IMR-90 (cell line): ENCODE results near the gene CTNNA2. TPM values are rescaled to one million over a fixed set of nuclear protein-coding genes. Genes with fewer than 3 reads are reported as not detected.

Source experiments
- ATAC-seq: fragments of 200-7000 bp; cut with Tn5 transposase; 2 replicates; pipeline ENCODE4 v1.9.1; 2020; ENCODE audit warnings: low read depth, mild to moderate bottlenecking, moderate library complexity
- BruUV-seq: library from RNA; stranded (reverse); fragments of 400-500 nt; replicated peaks from 2 replicates; lab custom pipeline; 2021; lab: Mats Ljungman, UMichigan
- CTCF ChIA-PET: fragments of 300-600 bp; formaldehyde crosslinking; extraction: SDS; loops from one replicate; lab custom pipeline; 2021; ENCODE audit warnings: antibody characterized with exemption; lab: Yijun Ruan, JAX
- POLR2A ChIA-PET: fragments of 300-600 bp; sonication (Branson Sonifier 250); formaldehyde crosslinking; loops from one replicate; lab custom pipeline; 2022; ENCODE audit warnings: antibody characterized with exemption; ENCODE audit not compliant: unreplicated experiment; lab: Charles Lee
- DNase-seq: peaks from one replicate; pipeline ENCODE4 v3.0.0; 2013
- H2AFZ ChIP-seq: replicated peaks from 2 replicates; pipeline ENCODE3; 2013; ENCODE audit warnings: low read length, mild to moderate bottlenecking; ENCODE audit not compliant: poor library complexity
- H2AK5ac ChIP-seq: 2 replicates; pipeline ENCODE4 v1.6.1; 2013; ENCODE audit warnings: low read depth, low read length, inconsistent platforms
- H2AK9ac ChIP-seq: replicated peaks from 2 replicates; pipeline ENCODE3; 2013; ENCODE audit warnings: mild to moderate bottlenecking, low read depth, low read length, moderate library complexity; ENCODE audit not compliant: poor library complexity
- H2BK120ac ChIP-seq: 2 replicates; pipeline ENCODE4 v1.6.1; 2013; ENCODE audit warnings: low read depth, low read length, inconsistent platforms
- H2BK15ac ChIP-seq: 3 replicates; pipeline ENCODE4 v1.6.1; 2013; ENCODE audit warnings: low read depth, low read length, inconsistent platforms
- H2BK20ac ChIP-seq: 2 replicates; pipeline ENCODE4 v1.6.1; 2013; ENCODE audit warnings: low read depth, mild to moderate bottlenecking, inconsistent platforms, low read length, moderate library complexity
- H2BK5ac ChIP-seq: 2 replicates; pipeline ENCODE4 v1.6.1; 2013; ENCODE audit warnings: mild to moderate bottlenecking, low read depth, low read length, inconsistent platforms; ENCODE audit not compliant: poor library complexity, severe bottlenecking
- H3K14ac ChIP-seq: replicated peaks from 2 replicates; pipeline ENCODE4 v1.6.1; 2013; ENCODE audit warnings: low read depth, low read length, inconsistent platforms
- H3K18ac ChIP-seq: 2 replicates; pipeline ENCODE4 v1.6.1; 2013; ENCODE audit warnings: low read depth, low read length, control low read depth
- H3K23ac ChIP-seq: 2 replicates; pipeline ENCODE4 v1.6.1; 2013; ENCODE audit warnings: low read depth, low read length, inconsistent platforms
- H3K27ac ChIP-seq: 2 replicates; pipeline ENCODE4 v1.5.1; 2013; ENCODE audit warnings: mild to moderate bottlenecking, control low read depth, low read length; ENCODE audit not compliant: insufficient read depth
- H3K27me3 ChIP-seq: 2 replicates; pipeline ENCODE4 v1.6.1; 2013; ENCODE audit warnings: low read length; ENCODE audit not compliant: control insufficient read depth, insufficient read depth
- H3K36me3 ChIP-seq: 2 replicates; pipeline ENCODE4 v1.6.1; 2013; ENCODE audit warnings: low read length, mixed read lengths; ENCODE audit not compliant: control insufficient read depth, insufficient read depth
- H3K4ac ChIP-seq: 2 replicates; pipeline ENCODE4 v1.6.1; 2013; ENCODE audit warnings: low read depth, low read length, inconsistent platforms
- H3K4me1 ChIP-seq: 2 replicates; pipeline ENCODE4 v1.6.1; 2013; ENCODE audit warnings: low read length, mixed read lengths; ENCODE audit not compliant: control insufficient read depth, insufficient read depth
- H3K4me2 ChIP-seq: 2 replicates; pipeline ENCODE4 v1.6.1; 2013; ENCODE audit warnings: low read depth, mild to moderate bottlenecking, control low read depth, low read length, moderate library complexity
- H3K4me3 ChIP-seq: 2 replicates; pipeline ENCODE4 v1.5.1; 2013; ENCODE audit warnings: low read depth, mild to moderate bottlenecking, control low read depth, low read length, moderate library complexity; ENCODE audit not compliant: insufficient read depth
- H3K56ac ChIP-seq: 2 replicates; pipeline ENCODE4 v1.6.1; 2013; ENCODE audit warnings: low read length, inconsistent platforms; ENCODE audit not compliant: insufficient read depth; ENCODE audit errors: extremely low read depth
- H3K79me1 ChIP-seq, 2 experiments: 2 replicates each; pipeline ENCODE4 v1.6.1; 2013; ENCODE audit warnings: low read length in 2 of 2, inconsistent platforms in 1 of 2, low read depth in 1 of 2
- H3K9ac ChIP-seq: 2 replicates; pipeline ENCODE4 v1.6.1; 2013; ENCODE audit warnings: low read depth, low read length, control low read depth
- H3K9me1 ChIP-seq: 2 replicates; pipeline ENCODE4 v1.6.1; 2013; ENCODE audit warnings: low read length, inconsistent platforms; ENCODE audit not compliant: insufficient read depth
- H3K9me3 ChIP-seq: 2 replicates; pipeline ENCODE4 v1.6.1; 2013; ENCODE audit warnings: low read length; ENCODE audit not compliant: control insufficient read depth, insufficient read depth
- H4K20me1 ChIP-seq: 2 replicates; pipeline ENCODE4 v1.6.1; 2013; ENCODE audit warnings: low read length, inconsistent platforms; ENCODE audit not compliant: insufficient read depth
- H4K5ac ChIP-seq: 2 replicates; pipeline ENCODE4 v1.6.1; 2013; ENCODE audit warnings: mild to moderate bottlenecking, low read depth, low read length, control low read depth
- H4K8ac ChIP-seq, 2 experiments: 2 replicates each; pipeline ENCODE4 v1.6.1; 2013; ENCODE audit warnings: low read depth in 2 of 2, low read length in 2 of 2, control low read depth in 1 of 2, inconsistent platforms in 1 of 2
- H4K91ac ChIP-seq: 2 replicates; pipeline ENCODE4 v1.6.1; 2013; ENCODE audit warnings: low read depth, low read length, inconsistent platforms; ENCODE audit not compliant: insufficient read depth
- CEBPB ChIP-seq: IDR thresholded peaks from 2 replicates; pipeline ENCODE4 v1.6.1; 2012; ENCODE audit warnings: low read depth, low read length, improper control_type of control experiment
- MAFK ChIP-seq: IDR thresholded peaks from 2 replicates; pipeline ENCODE4 v1.6.1; 2012; ENCODE audit warnings: low read depth, low read length, improper control_type of control experiment
- USF2 ChIP-seq: fragments of 150-350 bp; IDR thresholded peaks from 2 replicates; pipeline ENCODE4 v1.6.1; 2017; ENCODE audit warnings: mild to moderate bottlenecking, antibody characterized with exemption, low read length, low read depth
- WGBS, 2 experiments: methylation state at CpG; one replicate each; pipeline versions ENCODE4 v1.1.5 to v1.1.7; 2013; ENCODE audit warnings: missing lambda C conversion rate in 2 of 2; ENCODE audit not compliant: insufficient read length in 1 of 2; ENCODE audit errors: extremely low coverage in 2 of 2; 5-methylcytosine and 5-hydroxymethylcytosine counted together
- dilution Hi-C: fragments of 300-500 bp; cut with HindIII; formaldehyde crosslinking; loops from one replicate; pipeline ENCODE4 v1.14.3; 2018; ENCODE audit warnings: low sequenced_read_pairs; ENCODE audit not compliant: unreplicated experiment
- in situ Hi-C: fragments of 300-500 bp; cut with MboI; formaldehyde crosslinking; loops from 3 replicates; pipeline ENCODE4 v1.14.3; 2019; ENCODE audit warnings: low sequenced_read_pairs, inconsistent platforms, mixed read lengths
- intact Hi-C: fragments of 100-400 bp; cut with micrococcal nuclease; formaldehyde crosslinking; loops from 2 replicates; pipeline ENCODE4 v1.10.0; 2022
- polyA plus RNA-seq, 3 experiments: library from polyadenylated mRNA; depleted of rRNA; stranded (reverse); fragments of >200 nt; gene quantifications; 2 replicates each; pipeline ENCODE4 v1.2.3, GENCODE V29; 2012; ENCODE audit warnings: low replicate concordance in 1 of 3
- total RNA-seq: library from RNA; depleted of rRNA; stranded (reverse); fragments of >200 nt; gene quantifications from 2 replicates; pipeline ENCODE4 v1.2.3, GENCODE V29; 2012

Gene CTNNA2
- total and polyA plus RNA-seq, 2 of the 4 experiments (the other 2 are of a cell fraction): not detected

- Histone ChIP-seq H4K5ac (no peak overlapping the region), H2BK120ac (no peak overlapping the region), H3K79me1 (no peaks in the 10 kb centered on the region), H3K23ac (no peak overlapping the region), H2BK20ac (no peak overlapping the region), H3K9ac (no peak overlapping the region), H3K4me2 (no peak overlapping the region), H2BK15ac (no peak overlapping the region), H2BK5ac (no peak overlapping the region), H4K8ac (no peak overlapping the region), H3K56ac (no peak overlapping the region), H3K18ac (no peak overlapping the region), H3K4me1 (no peaks in the 10 kb centered on the region), H4K20me1 (no peaks in the 10 kb centered on the region), H3K9me1 (no peaks in the 10 kb centered on the region), H3K9me3 (peaks cover 2% of the 10 kb centered on the region; the same call in 1 of the 2 replicates), H3K14ac (no peak overlapping the region), H2AFZ (no peak overlapping the region), H4K91ac (no peak overlapping the region), H3K27me3 (no peaks in the 10 kb centered on the region), H3K36me3 (no peaks in the 10 kb centered on the region), H3K27ac (no peak overlapping the region), H2AK9ac (no peak overlapping the region), H3K4me3 (no peak overlapping the region), H3K4ac (no peak overlapping the region), H2AK5ac (no peak overlapping the region)
- TF ChIP-seq MAFK (no peak), USF2 (no peak), CEBPB (no peak)
- in situ Hi-C loops: no loop called here
- ChIA-PET CTCF (no interaction called here), POLR2A (no interaction called here)
- intact Hi-C loops: no loop called here
- no CpG with 5 or more reads among the region's 4 CpGs for WGBS, 2 experiments
- no peak for DNase-seq
- ATAC-seq: no peak
- no TSS peak for BruUV-seq
- dilution Hi-C loops: no loop called here
Measured at GRCh38 chr2:79820281-79820680, 307.4 kb downstream of the CTNNA2 start.
